Peyer's patch (tissue), 4 donors: ENCODE measurements around the gene ATP6V1G2. TPM values are rescaled to one million over a fixed set of nuclear protein-coding genes. Genes with fewer than 3 reads are reported as not detected.

ENCODE experiments used
- DNase-seq, 3 donors: peaks; one replicate each; pipeline ENCODE4 v3.0.0-alpha.2; 2017 to 2019
- H3K27ac ChIP-seq, 4 donors: fragments of 200-600 bp; sonication (generic); one replicate each; pipeline ENCODE4 v1.5.1; 2016 to 2019
- H3K27me3 ChIP-seq, 2 donors: fragments of 200-600 bp; sonication (generic); one replicate each; pipeline ENCODE4 v1.5.1; 2019
- H3K36me3 ChIP-seq, 3 donors: fragments of 200-600 bp; sonication (generic); one replicate each; pipeline ENCODE4 v1.5.1; 2016 to 2019
- H3K4me1 ChIP-seq, 4 donors: fragments of 200-600 bp; sonication (generic); one replicate each; pipeline ENCODE4 v1.5.1; 2016 to 2019
- H3K4me3 ChIP-seq, 4 donors: fragments of 200-600 bp; sonication (generic); 1 replicate in 3 of 4; 2 replicates in 1 of 4; pipeline ENCODE4 v1.5.1; 2016 to 2019; ENCODE audit warnings: mild to moderate bottlenecking in 1 of 4
- H3K9me3 ChIP-seq, 4 donors: fragments of 200-600 bp; sonication (generic); one replicate each; pipeline ENCODE4 v1.5.1; 2016 to 2019; ENCODE audit warnings: mild to moderate bottlenecking in 1 of 4
- POLR2A ChIP-seq, 2 donors: fragments of 450-650 bp; IDR thresholded peaks; one replicate each; pipeline ENCODE4 v1.5.1; 2017; ENCODE audit warnings: antibody characterized with exemption in 2 of 2, mild to moderate bottlenecking in 2 of 2, moderate library complexity in 2 of 2
- total RNA-seq, 4 donors: library from RNA; depleted of rRNA; stranded (reverse); fragments of >200 nt; gene quantifications; one replicate each; pipeline ENCODE4 v1.1.0, GENCODE V29; 2016
- TF ChIP-seq, protein P1 (sequence below), 6 experiments: fragments of 450-650 bp in 4 of 6; fragments of 200-600 bp in 2 of 6; sonication (generic) in 1 of 6; IDR thresholded peaks; one replicate each; pipeline ENCODE4 v1.5.1; 2017 to 2019; ENCODE audit warnings: antibody characterized with exemption in 6 of 6, mild to moderate bottlenecking in 3 of 6, moderate library complexity in 1 of 6

The ATP6V1G2 gene
- total RNA-seq, 4 donors from 2014 or later: not detected

- H3K4me3 ChIP-seq: no peak overlapping the region
- H3K27me3 ChIP-seq: no peaks in the 10 kb centered on the region
- H3K36me3 ChIP-seq: no peaks in the 10 kb centered on the region
- H3K9me3 ChIP-seq: no peaks in the 10 kb centered on the region
- no peak for TF ChIP-seq POLR2A (IDR thresholded peaks at IDR 0.05)
- TF ChIP-seq, protein P1, sequence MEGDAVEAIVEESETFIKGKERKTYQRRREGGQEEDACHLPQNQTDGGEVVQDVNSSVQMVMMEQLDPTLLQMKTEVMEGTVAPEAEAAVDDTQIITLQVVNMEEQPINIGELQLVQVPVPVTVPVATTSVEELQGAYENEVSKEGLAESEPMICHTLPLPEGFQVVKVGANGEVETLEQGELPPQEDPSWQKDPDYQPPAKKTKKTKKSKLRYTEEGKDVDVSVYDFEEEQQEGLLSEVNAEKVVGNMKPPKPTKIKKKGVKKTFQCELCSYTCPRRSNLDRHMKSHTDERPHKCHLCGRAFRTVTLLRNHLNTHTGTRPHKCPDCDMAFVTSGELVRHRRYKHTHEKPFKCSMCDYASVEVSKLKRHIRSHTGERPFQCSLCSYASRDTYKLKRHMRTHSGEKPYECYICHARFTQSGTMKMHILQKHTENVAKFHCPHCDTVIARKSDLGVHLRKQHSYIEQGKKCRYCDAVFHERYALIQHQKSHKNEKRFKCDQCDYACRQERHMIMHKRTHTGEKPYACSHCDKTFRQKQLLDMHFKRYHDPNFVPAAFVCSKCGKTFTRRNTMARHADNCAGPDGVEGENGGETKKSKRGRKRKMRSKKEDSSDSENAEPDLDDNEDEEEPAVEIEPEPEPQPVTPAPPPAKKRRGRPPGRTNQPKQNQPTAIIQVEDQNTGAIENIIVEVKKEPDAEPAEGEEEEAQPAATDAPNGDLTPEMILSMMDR (IDR thresholded peaks at IDR 0.05): no peak
- peak overlapping the region in 1 of 4 donors; percentile 73 for H3K27ac ChIP-seq
- peak in 2 of 3 donors; percentile 81 to 82 for DNase-seq
- peaks cover 0 to 14% (median 3%) of the 10 kb centered on the region in 4 donors for H3K4me1 ChIP-seq
Measured at GRCh38 chr6:31568537-31568961, 22.1 kb upstream of the ATP6V1G2 start.

DNA sequence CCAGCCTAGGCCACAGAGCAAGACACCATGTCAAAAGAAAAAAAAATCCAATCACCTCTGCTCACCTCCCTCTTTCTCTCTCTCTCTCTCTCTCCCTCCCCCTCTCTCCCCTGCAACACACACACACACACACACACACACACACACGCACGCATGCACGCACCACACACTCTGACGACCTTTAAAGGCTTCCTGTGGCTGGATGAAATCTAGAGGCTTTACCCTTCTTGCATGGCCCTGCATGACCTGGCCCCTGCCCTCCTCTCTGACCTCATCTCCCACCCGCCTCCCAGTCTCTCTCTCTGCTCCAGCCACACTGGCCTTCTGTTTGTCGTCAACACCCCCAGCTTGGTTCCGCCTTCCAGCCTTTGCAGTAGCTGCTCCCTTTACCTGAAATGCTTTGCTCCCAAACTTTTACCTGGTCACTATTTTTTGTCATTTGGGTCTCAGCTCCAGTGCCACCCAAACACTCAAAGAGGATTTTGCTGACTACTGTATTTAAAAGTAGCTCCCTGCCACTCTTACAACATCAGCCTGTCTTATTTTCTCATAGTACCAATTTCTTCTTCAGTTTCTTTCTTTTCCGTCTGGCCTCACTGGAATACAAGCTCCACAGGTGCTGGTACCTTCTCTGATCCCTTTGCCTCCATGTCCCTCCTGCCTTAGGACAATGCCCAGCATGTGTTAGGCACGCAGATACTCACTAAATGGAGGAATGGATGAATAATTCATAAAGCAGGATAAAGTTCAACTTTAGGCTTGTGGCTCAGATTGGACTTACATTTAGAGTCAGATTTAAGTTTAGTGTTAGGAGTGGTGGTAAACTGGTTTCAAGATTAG is 21.3 kb upstream of the ATP6V1G2 start:
- Histone ChIP-seq H3K4me3 (no peak overlapping the region), H3K4me1 (peaks cover 0 to 8% (median 3%) of the 10 kb centered on the region in 4 donors), H3K36me3 (no peaks in the 10 kb centered on the region), H3K27me3 (no peaks in the 10 kb centered on the region), H3K9me3 (no peaks in the 10 kb centered on the region), H3K27ac (peak overlapping the region in 1 of 4 donors; percentile 73)
- TF ChIP-seq, protein P1 (IDR thresholded peaks at IDR 0.05): no peak
- TF ChIP-seq POLR2A (IDR thresholded peaks at IDR 0.05): no peak
- DNase-seq: no peak

- peak overlapping the region; percentile 29 to 77 (median 46) for H3K27ac ChIP-seq
- DNase-seq: no peak
- H3K36me3 ChIP-seq: peaks cover 0 to 31% (median 0%) of the 10 kb centered on the region in 3 donors
- no peaks in the 10 kb centered on the region for H3K27me3 ChIP-seq
- TF ChIP-seq POLR2A (IDR thresholded peaks at IDR 0.05): no peak
- TF ChIP-seq, protein P1 (IDR thresholded peaks at IDR 0.05): no peak
- H3K4me1 ChIP-seq: peaks cover 0 to 42% (median 30%) of the 10 kb centered on the region in 4 donors
- H3K4me3 ChIP-seq: no peak overlapping the region
- no peaks in the 10 kb centered on the region for H3K9me3 ChIP-seq
Measured at GRCh38 chr6:31560697-31561058, 14.3 kb upstream of the ATP6V1G2 start.

DNA sequence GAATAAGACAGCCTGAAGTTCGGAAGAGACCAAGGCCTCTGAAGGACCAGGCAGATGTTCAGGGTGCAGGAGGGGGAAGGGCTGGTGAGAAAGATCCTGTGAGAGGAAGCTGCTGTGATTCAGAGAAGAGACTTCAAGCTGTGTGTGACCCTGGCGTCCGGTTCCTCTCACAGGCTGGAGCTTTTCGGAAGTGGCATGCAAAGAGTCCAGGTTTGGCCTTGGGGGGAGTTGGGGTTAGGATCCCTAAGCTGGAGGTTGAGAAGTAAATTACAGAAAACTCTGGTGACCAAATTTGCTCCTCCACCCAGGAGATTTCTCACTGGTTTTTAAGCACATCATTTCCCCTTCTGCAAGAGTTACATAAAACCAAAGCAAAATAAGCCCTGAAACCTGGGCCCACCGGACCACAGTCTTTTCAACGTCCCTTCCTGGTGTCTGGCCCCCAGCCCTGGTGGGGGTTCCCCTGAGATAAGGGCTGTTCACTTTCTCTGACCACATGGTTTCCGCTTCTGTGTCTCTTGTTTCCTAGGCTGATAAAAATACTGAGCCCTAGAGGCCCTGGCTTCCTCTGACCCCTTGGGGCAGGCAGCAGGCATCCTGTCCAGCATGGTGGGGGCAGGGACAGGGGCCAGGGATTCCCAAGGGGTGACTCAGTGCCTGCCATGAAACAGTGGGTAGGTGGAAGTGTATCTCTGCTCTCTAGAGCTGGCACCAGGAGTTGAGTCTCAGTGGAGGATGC is 13.7 kb upstream of the ATP6V1G2 start:
- H3K27me3 ChIP-seq: no peaks in the 10 kb centered on the region
- peaks cover 0 to 32% (median 0%) of the 10 kb centered on the region in 3 donors for H3K36me3 ChIP-seq
- H3K4me1 ChIP-seq: peaks cover 0 to 42% (median 30%) of the 10 kb centered on the region in 4 donors
- no peaks in the 10 kb centered on the region for H3K9me3 ChIP-seq
- TF ChIP-seq POLR2A (IDR thresholded peaks at IDR 0.05): no peak
- TF ChIP-seq, protein P1 (IDR thresholded peaks at IDR 0.05): no peak
- H3K4me3 ChIP-seq: peak overlapping the region in 1 of 4 donors; percentile 18
- DNase-seq: peak in 2 of 3 donors; percentile 88 to 89
- peak overlapping the region; percentile 29 to 77 (median 46) for H3K27ac ChIP-seq

GRCh38 chr6:31559606-31559957 is 13.2 kb upstream of the ATP6V1G2 start:
- peaks cover 0 to 32% (median 0%) of the 10 kb centered on the region in 3 donors for H3K36me3 ChIP-seq
- peak overlapping the region in 1 of 4 donors; percentile 18 for H3K4me3 ChIP-seq
- no peaks in the 10 kb centered on the region for H3K27me3 ChIP-seq
- no peak for DNase-seq
- peaks cover 0 to 42% (median 30%) of the 10 kb centered on the region in 4 donors for H3K4me1 ChIP-seq
- TF ChIP-seq, protein P1 (IDR thresholded peaks at IDR 0.05): no peak
- TF ChIP-seq POLR2A (IDR thresholded peaks at IDR 0.05): no peak
- H3K27ac ChIP-seq: peak overlapping the region; percentile 29 to 77 (median 46)
- no peaks in the 10 kb centered on the region for H3K9me3 ChIP-seq
